Measurements from ENCODE around the gene WWP2. TPM values are rescaled to one million over a fixed set of nuclear protein-coding genes. Genes with fewer than 3 reads are reported as not detected.

The WWP2 gene
- total RNA-seq, 3 donors from 2014 or later (not counting 1 experiment from before 2014, with no cell fraction given), result 72.8 to 95.6 (median 81.6) TPM

- Mint-ChIP-seq H3K27me3 (ENCODE audit: low read depth in 2 of 2) (no peaks in the 10 kb centered on the region), H3K4me1 (no peaks in the 10 kb centered on the region), H3K36me3 (peaks cover 19% of the 10 kb centered on the region), H3K9me3 (no peaks in the 10 kb centered on the region), H3K27ac (no peak overlapping the region), H3K4me3 (no peak overlapping the region)
- H3K36me3 ChIP-seq (ENCODE audit: control insufficient read depth, insufficient read depth, low read length), result peaks cover 38% of the 10 kb centered on the region
- no peaks in the 10 kb centered on the region for H3K4me1 ChIP-seq (ENCODE audit: control insufficient read depth, insufficient read depth, low read length)
- 100% methylated on average over 3 of the region's 3 CpGs for WGBS (ENCODE audit: insufficient coverage)
- intact Hi-C loops (cut with micrococcal nuclease), result no loop called here
- ATAC-seq, result no peak
- no peaks in the 10 kb centered on the region for H3K9me3 ChIP-seq (ENCODE audit: control insufficient read depth, insufficient read depth, low read length)
- no peak for TF ChIP-seq CTCF (IDR thresholded peaks at IDR 0.05)
- no peak overlapping the region for H3K27ac ChIP-seq (ENCODE audit: low read length)
- H3K4me3 ChIP-seq (ENCODE audit: low read length), result no peak overlapping the region
- H3K27me3 ChIP-seq (ENCODE audit: control insufficient read depth, insufficient read depth, low read length), result no peaks in the 10 kb centered on the region
- no peak for DNase-seq
Measured at GRCh38 chr16:69873783-69874182, 111.7 kb downstream of the WWP2 start.

- Mint-ChIP-seq H3K9me3 (no peaks in the 10 kb centered on the region), H3K4me1 (no peaks in the 10 kb centered on the region), H3K36me3 (peaks cover 19% of the 10 kb centered on the region), H3K27ac (peak overlapping the region in 1 of 2 donors; percentile 24), H3K4me3 (no peak overlapping the region), H3K27me3 (ENCODE audit: low read depth in 2 of 2) (no peaks in the 10 kb centered on the region)
- DNase-seq, result no peak
- H3K4me3 ChIP-seq (ENCODE audit: low read length), result no peak overlapping the region
- 81% methylated on average over 6 of the region's 8 CpGs for whole genome bisulfite sequencing (ENCODE audit: insufficient coverage)
- H3K36me3 ChIP-seq (ENCODE audit: control insufficient read depth, insufficient read depth, low read length), result peaks cover 40% of the 10 kb centered on the region
- H3K27me3 ChIP-seq (ENCODE audit: control insufficient read depth, insufficient read depth, low read length), result no peaks in the 10 kb centered on the region
- no peak overlapping the region for H3K27ac ChIP-seq (ENCODE audit: low read length)
- intact Hi-C loops (cut with micrococcal nuclease), result no loop called here
- no peaks in the 10 kb centered on the region for H3K9me3 ChIP-seq (ENCODE audit: control insufficient read depth, insufficient read depth, low read length)
- H3K4me1 ChIP-seq (ENCODE audit: control insufficient read depth, insufficient read depth, low read length), result no peaks in the 10 kb centered on the region
- no peak for TF ChIP-seq CTCF (IDR thresholded peaks at IDR 0.05)
- ATAC-seq, result no peak
Measured at GRCh38 chr16:69874271-69874670, 112.1 kb downstream of the WWP2 start.

GRCh38 chr16:69880640-69881133 lies 118.6 kb downstream of the WWP2 start:
- TF ChIP-seq CTCF (IDR thresholded peaks at IDR 0.05), result no peak
- Histone ChIP-seq H3K36me3 (ENCODE audit: control insufficient read depth, insufficient read depth, low read length) (peaks cover 13% of the 10 kb centered on the region), H3K9me3 (ENCODE audit: control insufficient read depth, insufficient read depth, low read length) (no peaks in the 10 kb centered on the region), H3K27me3 (ENCODE audit: control insufficient read depth, insufficient read depth, low read length) (no peaks in the 10 kb centered on the region), H3K4me1 (ENCODE audit: control insufficient read depth, insufficient read depth, low read length) (no peaks in the 10 kb centered on the region), H3K4me3 (ENCODE audit: low read length) (no peak overlapping the region), H3K27ac (ENCODE audit: low read length) (no peak overlapping the region)
- H3K4me1 Mint-ChIP-seq, result peaks cover 15% of the 10 kb centered on the region in 2 donors
- H3K27ac Mint-ChIP-seq, result no peak overlapping the region
- no peak overlapping the region for H3K4me3 Mint-ChIP-seq
- no peaks in the 10 kb centered on the region for H3K9me3 Mint-ChIP-seq
- intact Hi-C loops (cut with micrococcal nuclease), result no loop called here
- H3K36me3 Mint-ChIP-seq, result peaks cover 8% of the 10 kb centered on the region
- WGBS (ENCODE audit: insufficient coverage), result 95% methylated on average over 10 of the region's 10 CpGs
- ATAC-seq (no peak), DNase-seq (no peak)
- H3K27me3 Mint-ChIP-seq (ENCODE audit: low read depth in 2 of 2), result no peaks in the 10 kb centered on the region

GRCh38 chr16:69881141-69881540 lies 119.0 kb downstream of the WWP2 start:
- H3K4me3 ChIP-seq (ENCODE audit: low read length), result no peak overlapping the region
- H3K9me3 Mint-ChIP-seq, result no peaks in the 10 kb centered on the region
- no peak overlapping the region for H3K27ac Mint-ChIP-seq
- H3K36me3 Mint-ChIP-seq, result peaks cover 8% of the 10 kb centered on the region
- H3K4me1 Mint-ChIP-seq, result peaks cover 17 to 18% of the 10 kb centered on the region in 2 donors
- no peaks in the 10 kb centered on the region for H3K27me3 Mint-ChIP-seq (ENCODE audit: low read depth in 2 of 2)
- H3K4me3 Mint-ChIP-seq, result no peak overlapping the region
- no peak overlapping the region for H3K27ac ChIP-seq (ENCODE audit: low read length)
- no peaks in the 10 kb centered on the region for H3K27me3 ChIP-seq (ENCODE audit: control insufficient read depth, insufficient read depth, low read length)
- DNase-seq (no peak), ATAC-seq (no peak)
- no peaks in the 10 kb centered on the region for H3K4me1 ChIP-seq (ENCODE audit: control insufficient read depth, insufficient read depth, low read length)
- H3K36me3 ChIP-seq (ENCODE audit: control insufficient read depth, insufficient read depth, low read length), result peaks cover 13% of the 10 kb centered on the region
- no peak for TF ChIP-seq CTCF (IDR thresholded peaks at IDR 0.05)
- 98% methylated on average over 4 of the region's 4 CpGs for WGBS (ENCODE audit: insufficient coverage)
- intact Hi-C loops (cut with micrococcal nuclease), result no loop called here
- H3K9me3 ChIP-seq (ENCODE audit: control insufficient read depth, insufficient read depth, low read length), result no peaks in the 10 kb centered on the region
